Measurements from ENCODE around the gene SH3RF1.
"Not testable (repeated sequence)": the region's sequence is repeated elsewhere in the genome, so short reads cannot be mapped to it uniquely, and the experiment has no call there.

SH3RF1 gene

DNA sequence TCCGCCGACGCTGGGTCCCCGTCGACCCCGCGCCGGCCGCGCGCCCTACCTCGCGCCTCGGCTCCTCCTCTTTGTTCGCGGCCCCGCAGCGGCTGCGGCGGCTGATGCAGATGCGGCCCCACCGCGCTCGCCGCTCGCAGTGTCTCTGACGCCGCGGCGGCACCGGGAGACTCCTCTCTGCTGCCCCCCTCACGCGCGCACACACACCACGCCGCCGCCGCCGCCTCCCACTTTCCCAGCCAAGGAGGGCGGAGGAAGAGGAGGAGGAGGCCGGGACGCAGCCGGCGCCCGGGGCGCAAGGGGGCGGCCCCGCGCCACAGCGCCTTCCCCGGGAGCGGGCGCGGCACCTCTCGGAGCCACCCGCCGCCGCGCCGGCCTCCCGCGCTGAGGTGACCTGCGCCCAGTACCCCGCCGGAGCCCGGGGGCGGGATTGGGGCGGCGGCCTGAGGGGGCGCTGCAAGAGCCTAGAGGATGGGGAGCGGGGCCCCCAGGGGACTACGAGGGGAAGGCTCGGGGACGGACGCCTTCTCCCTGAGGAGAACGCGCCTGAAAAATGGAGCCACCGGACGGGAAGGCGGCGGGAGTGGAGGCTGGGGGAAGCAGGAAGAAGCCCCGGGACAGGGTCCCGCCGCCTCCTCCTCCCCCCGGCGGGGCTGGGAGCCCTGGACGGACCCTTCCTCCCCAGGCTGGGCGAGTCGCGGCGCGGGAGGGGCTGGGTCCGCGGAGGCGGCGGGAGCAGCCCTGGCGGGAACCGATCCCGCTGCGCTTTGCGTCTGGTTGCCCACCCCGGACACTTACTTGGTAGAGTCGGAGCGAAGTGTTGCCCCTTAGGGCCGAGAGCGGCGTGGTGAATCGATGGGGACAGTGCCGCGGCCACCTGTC lies at the start of gene SH3RF1:
Gene SH3RF1 (minus strand): TSS at position 147 of the 882 bp plus-strand sequence. CDS start 1,744 bp downstream, outside the sequence.
- DNase-seq (ENCODE audit: low read depth) = no peak

DNA sequence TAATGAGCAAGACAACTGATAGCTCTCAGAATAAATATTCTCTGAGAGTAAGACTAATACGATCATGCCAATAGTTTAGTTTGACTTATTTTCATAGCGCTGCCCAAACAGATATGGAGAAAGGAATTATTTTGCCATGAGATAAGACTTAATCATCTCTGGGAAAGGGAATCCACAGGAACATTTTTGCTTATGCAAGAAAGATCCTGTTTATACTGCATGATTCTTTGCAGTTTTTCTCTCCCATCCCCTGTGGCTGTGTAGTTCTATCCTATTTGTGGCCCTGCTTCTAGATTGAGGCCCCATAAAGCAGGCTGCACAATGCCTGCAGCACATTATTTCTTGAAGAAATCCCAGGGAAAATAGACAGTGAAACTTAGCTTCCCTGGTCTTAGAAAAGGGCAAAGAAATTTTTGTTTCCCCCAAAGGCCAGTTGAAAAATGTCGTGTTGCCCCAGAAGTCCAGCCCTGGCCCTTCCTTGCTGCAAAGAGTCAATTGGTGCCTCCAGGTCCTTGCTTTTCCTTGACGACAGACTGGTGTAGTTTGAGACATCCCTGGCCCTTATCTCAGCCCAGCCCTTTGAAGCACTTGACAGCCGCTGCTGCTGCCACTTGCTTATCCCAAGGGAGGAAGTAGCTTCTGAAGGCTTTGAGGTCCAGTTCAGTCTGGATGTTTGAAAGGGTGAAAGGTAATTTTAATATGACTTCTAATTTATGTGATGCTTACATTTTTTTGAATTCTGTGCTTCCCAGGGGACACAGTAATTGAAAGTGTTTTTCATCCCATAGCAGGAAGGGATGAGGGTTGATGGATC lies 45.0 kb upstream of the SH3RF1 start:
- DNase-seq (ENCODE audit: low read depth) = no peak

DNA sequence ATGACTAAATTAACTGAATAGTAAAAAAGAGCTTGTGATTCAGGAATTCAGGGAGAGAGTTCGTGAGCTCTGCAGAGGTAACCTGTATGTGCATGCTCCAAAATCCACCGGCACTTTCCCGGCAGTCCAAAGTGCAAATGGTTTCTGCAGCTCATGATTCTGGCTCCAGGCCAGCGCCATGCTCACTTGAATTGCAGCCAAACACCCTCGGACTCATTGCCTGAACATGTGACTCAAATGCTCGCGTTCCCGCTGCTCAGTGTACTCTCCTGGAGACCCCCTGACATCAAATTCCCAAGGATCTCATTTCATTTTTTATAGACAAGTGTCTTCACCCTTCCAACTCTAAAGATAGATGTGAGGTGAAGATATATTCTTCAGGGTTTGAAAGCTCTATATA lies 44.1 kb upstream of the SH3RF1 start:
- DNase-seq (ENCODE audit: low read depth) = no peak

DNA sequence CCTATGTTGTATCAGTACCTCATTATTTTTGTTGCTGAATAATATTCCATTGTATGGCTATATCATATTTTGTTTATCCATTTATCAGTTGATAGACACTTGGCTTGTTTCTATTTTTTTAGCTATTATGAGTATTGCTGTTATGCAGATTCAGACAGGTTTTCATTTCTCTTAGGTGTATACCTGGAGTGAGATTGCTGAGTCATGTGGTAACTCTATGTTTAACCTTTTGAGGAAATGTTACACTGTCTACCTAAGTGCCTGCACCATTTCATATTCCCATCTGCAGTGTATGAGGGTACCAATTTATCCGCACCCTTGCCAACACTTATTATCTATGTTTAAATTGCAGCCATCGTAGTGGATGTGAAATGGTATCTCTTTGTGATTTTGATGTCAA lies 43.0 kb upstream of the SH3RF1 start:
- no peak for DNase-seq (ENCODE audit: low read depth)

DNA sequence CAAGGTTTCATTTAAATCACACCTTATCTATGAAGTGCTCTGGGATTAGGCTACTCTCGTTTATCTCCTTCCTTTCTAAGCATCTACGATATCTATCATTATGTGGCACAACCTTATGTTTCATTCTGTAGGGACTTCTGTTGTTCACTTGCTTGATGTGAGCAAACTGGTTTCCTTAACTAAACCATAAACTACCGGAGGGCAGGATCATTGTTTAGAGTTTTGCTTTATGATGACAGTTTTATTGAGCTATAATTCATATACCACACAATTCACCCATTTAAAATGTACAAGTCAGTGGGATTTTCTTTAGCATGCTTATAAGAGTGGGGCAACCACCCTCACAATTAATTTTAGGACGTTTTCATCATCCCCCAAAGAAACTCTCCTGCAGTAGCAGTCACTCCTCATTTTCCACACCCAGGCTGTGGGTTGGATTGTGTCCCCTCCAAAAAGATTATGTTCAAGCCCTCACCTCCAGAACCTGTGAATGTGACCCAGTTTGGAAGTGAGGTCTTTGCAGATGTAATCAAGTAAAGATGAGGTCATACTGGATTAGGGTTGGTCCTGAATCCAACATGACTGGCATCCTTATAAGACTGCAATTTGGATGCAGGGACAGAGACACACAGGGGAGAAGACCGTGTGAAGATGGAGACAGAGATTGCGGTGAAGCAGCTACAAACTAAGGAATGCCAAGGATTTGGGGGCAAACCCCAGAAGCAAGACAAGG lies 42.1 kb upstream of the SH3RF1 start:
- no peak for DNase-seq (ENCODE audit: low read depth)

DNA sequence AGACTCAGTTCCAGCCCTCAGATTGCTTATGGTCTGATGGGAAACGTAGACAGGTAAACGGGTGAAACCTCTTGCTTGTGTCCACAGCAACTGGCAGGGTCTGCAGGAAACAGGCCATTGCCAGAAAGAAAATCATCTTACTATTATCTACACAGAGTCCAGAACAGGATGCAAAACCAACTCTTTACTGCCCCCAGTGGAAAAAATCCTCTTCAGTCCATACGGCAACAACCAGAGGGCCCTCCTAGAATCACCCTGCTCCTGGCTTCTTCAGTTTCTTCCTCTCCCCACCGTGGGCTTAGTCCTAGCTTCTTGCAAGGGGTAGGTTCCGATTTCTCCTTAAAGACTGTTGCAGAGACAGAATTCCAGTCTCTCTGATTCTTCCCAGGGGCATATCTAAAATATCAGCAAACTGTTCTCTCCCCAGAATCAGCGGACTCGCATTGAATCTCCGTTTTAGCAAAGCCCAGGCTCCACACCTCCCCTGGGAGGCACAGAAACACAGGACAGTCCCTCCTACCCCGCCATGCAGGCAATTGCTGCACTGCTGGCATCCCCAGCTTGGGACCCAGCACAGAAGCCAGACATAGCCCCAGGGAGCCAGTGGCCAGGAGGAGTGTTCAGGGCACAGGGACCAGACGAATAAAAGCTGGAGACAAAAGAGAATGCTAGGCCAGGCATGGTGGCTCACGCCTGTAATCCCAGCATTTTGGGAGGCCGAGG lies 41.0 kb upstream of the SH3RF1 start:
- DNase-seq (ENCODE audit: low read depth) = no peak

DNA sequence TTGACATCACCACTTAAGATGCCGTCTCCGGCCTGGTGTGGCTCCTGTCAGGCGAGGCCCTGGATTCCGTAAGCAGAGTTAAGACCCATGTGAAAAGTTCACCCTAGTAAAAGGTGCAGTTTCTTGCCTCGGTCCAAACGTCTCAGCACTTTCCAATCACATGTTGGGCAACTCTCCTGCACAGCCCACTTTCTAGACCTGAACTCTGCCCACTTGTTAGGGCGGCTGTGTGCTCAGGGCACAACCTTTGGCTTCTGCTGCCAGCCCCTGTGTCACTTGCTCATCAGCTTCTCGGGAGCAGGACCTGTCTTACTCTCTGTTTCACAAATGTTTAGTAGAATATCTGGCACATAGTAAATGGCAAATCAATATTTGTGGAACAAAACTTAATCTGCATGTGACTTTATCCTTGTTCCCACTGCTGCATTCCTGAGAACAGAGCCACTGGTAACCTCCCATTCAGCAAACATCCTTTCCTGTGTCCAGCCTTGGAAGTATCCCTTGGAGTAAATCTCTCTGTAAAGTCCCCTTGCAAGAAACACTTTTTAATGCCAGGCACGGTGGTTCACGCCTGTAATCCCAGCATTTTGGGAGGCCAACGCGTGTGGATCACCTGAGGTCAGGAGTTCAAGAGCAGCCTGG lies 38.7 kb upstream of the SH3RF1 start:
- DNase-seq (ENCODE audit: low read depth) = no peak

DNA sequence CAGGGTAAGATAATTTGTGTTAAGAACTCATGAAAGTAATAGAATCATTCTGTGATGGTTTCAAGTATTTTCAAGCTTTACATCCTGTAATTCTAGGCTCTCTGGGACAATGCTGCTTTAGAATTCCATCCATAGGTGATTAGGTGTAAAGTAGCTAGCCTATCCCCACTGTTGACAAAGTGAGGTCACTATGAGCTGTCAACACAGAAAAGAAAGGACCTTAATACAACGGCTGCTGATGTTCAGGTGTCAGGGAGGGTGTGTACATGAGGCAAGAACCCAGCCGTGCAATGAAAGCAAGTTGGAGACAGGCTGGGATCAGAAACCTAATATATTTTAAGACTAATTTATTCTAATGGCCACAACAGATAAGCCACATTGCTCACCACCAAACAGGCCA lies 36.8 kb upstream of the SH3RF1 start:
- no peak for DNase-seq (ENCODE audit: low read depth)

DNA sequence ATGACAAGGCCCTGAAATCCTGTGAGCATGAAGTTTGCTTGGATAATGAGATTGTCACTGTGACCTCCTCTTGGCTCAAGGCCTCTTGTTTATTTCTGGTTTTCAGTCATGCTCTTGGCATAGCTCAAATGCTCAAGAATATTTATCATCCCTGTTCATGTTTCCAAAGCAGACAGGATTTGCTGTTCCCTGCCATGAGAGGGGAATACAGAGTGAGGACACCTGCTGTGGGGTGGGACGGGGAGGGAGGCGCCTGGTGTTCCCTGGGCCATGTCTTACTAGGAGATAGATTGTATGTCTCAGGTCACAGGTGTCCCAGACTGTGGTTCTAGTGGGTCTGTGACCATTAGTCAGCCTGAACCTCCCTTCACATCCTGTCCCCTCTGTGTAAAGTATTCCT lies 34.9 kb upstream of the SH3RF1 start:
- no peak for DNase-seq (ENCODE audit: low read depth)

DNA sequence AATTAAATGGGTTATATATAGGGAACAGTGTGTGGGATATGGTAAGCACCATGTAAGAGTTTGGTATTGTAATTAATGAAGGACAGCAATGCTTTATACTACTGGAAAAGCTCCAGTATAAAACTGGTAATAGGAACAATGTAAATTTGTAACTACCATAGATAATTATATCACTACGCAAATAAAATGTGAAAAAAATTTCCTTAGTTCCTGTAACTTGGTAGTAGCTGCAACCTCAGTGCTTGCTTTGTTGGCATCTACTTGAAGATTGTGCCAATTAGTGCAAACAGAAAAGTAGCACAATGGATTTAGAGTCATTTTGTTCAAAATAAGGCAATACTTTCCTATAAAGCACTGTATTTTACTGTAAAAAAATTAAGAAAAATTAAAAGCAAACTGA lies 34.4 kb upstream of the SH3RF1 start:
- DNase-seq (ENCODE audit: low read depth) = no peak

DNA sequence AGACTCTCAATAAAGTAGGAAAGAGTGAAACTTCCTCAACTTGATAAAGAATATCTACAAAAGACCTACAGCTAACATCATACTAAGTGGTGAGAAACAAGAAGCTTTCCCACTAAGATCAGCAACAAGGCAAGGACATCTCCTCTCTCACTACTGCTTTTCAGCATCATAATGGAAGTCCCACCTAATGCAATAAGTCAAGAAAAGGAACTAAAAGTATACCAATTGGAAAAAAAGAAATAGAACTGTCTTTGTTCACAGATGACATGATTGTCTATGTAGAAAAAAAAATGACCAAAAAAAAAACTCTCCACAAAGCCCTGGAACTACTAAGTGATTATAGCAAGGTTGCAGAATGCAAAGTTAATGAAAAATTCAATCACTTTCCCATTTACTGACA lies 25.1 kb upstream of the SH3RF1 start:
- no peak for DNase-seq (ENCODE audit: low read depth)

DNA sequence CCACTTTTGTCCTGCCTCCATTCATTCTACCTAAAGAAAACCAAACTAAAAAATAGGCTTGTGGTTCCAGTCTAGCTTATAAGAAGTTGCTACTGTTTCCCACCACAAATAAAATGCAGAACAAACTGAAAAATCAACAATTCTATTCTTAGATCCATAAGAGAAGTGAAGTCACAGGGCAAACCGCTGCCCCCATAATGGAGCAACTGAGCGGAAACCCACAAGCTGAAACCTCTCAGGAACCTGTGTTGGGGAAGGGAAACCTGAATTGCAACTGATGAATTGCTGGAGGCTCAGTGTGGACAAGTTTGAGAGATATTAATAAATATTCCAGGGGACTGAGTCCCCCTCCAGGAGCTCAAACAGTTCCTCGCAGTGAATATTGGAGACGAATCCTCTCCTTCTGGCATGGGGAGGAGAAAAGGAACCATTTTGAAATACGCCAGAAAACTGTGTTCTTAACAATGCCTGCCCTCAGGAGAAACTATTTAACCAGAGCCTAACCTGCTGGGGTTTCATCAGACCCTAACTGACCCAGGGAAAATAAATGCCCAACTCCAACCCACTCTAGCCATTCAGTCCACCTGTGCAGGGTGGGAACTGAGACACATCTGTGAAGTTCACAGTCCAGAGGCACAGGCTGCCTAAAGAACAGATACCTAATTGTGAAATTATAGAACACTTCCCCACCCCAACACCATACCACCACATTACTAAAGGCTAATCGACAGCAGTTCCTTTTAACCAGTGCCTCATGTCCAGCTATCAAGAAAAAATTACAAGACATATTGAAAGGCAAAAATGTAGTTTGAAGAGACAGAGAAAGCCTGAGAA lies 22.8 kb upstream of the SH3RF1 start:
- DNase-seq (ENCODE audit: low read depth) = no peak

DNA sequence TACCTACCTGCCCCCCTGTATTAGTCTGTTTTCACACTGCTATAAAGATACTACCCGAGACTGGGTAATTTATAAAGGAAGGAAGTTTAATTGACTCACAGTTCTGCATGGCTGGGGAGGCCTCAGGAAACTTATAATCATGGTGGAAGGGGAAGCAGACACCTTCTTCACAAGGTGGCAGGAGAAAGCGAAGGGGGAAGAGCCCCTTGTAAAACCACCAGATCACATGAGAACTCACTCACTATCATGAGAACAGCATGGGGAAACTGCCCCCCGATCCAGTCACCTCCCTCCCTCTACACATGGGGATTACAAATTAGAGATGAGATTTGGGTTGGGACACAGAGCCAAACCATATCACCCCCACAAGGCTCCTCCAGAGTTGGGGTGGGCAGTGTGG lies 17.2 kb upstream of the SH3RF1 start:
- DNase-seq (ENCODE audit: low read depth) = not testable (repeated sequence)

DNA sequence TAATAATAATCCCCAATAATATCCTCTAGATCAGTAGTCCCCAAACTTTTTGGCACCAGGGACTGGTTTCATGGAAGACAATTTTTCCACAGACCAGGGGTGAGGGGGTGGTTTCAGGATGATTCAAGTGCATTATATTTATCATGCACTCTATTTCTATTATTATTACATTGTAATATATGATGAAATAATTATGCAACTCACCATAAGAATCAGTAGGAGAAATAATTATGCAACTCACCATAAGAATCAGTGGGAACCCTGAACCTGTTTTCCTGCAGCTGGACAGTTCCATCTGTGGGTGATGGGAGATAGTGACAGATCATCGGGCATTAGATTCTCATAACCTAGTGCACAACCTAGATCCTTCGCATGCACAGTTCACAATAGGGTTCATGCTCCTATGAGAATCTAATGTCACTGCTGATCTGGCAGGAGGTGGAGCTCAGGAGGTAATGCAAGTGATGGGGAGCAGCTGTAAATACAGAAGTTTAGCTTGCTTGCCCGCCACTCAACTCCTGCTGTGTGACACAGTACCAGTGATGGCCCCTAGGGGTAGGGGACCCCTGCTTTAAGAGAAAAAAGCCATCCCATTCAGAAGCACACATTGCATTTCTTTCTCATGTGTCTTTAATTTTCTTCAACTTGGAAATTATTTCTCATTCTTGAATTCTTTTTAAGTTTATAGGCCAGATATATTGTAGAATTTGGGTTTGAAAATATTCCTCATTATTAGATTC lies 16.0 kb upstream of the SH3RF1 start:
- no peak for DNase-seq (ENCODE audit: low read depth)

DNA sequence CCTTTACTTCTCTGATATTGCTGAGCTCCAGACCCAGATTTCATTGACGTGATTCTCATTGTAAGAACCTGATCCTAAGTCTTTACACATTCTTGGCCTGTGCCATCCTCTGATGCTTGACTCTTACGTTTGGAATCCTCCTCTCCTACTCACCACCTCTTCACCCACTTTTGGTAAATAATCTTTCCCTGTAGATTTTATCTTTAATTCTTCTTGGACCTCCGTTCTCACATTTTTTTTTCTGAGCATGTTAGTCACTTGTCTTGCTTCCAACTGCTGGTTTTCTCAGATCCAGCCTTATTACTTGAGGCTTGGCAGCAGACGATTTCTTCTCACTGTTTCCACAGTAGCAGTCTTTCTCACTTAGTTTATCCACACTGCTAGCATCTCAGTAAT lies 12.4 kb upstream of the SH3RF1 start:
- DNase-seq (ENCODE audit: low read depth) = no peak

DNA sequence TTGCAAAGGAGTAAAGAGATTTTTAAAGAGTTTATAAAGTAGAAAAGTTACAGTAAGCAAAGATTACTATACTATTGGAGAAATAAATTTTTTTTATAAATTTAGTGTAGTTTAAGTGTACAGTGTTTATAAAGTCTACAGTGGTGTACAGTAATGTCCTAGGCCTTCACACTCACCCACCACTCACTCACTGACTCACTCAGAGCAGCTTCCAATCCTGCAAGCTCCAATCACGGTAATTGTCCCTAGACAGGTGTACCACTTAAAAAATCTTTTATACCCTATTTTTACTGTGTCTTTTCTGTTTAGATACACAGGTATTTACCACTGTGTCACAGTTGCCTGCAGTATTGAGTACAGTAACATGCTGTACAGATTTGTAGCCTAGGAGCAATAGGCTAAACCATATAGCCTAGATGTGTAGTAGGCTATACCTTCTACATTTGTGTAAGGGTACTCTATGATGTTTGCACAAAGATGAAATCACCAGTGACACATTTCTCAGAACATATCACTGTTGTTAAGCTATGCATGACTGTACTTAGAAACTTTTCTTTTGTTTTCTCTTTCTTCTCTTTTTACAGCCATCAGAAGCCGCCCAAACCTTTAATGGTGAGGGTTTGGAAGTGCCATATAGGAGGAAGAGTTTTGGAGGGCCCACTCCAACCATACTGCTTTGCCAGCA lies 11.8 kb upstream of the SH3RF1 start:
- DNase-seq (ENCODE audit: low read depth) = no peak

DNA sequence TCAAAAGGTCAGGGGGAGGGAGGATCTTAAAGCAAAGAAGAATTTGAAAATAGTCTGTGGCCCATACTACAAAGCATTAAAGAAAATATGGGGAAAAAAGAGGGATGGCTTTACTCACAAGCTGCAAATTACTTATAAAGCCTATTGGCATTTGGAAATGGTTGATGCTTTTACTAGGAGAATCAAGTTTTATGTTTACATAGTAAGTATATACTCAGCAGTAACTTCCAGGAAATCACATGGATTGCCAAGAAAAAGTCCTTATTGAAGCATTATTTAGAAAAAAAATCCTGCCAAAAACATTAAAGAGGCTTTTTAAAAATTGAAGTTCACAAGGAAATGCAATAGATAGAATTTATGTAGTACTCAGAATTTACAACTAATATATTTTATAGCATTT lies 8.4 kb upstream of the SH3RF1 start:
- DNase-seq (ENCODE audit: low read depth) = no peak

DNA sequence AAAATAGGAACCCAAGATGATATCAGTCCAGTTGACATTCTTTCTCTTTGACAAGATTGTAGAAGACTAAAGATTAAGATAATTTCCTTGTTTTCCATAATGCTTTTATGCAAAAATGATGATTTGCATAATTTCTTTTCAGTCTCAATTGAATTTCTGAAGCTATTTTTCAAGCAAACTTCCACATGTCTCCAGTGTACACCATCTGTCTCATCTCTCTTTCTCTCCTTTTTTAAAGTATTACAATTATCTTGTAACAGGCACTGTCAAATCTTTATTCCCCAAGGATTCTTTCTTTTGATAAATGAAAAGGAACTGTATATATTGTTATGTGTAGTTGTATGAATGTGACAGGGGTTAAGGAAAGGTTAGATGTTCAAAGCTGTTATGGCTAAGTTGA lies 7.9 kb upstream of the SH3RF1 start:
- no peak for DNase-seq (ENCODE audit: low read depth)

DNA sequence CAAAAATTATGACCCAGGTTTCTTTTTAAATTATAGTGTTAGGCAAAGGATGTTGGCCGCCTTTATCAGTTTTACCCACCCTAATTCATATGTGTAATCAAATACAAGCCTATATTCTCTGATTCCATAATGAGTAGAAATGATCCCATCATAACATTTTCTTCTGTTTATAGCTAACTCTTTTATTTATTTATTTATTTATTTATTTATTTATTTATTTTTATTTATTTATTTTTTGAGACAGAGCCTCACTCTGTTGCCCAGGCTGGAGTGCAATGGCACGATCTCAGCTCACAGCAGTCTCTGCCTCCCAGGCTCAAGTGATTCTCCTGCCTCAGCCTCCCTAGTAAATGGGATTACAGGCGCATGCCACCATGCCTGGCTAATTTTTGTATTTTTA lies 7.1 kb upstream of the SH3RF1 start:
- not testable (repeated sequence) for DNase-seq (ENCODE audit: low read depth)
